A549 (cell line): ENCODE measurements around the gene GMPR2. TPM values are rescaled to one million over a fixed set of nuclear protein-coding genes. Genes with fewer than 3 reads are reported as not detected.

Experiments used
- ATAC-seq, 2 experiments: fragments of 200-7000 bp in 1 of 2; fragments of >200 bp in 1 of 2; cut with Nextera tagmentation in 1 of 2; cut with Tn5 transposase in 1 of 2; 3 replicates each; pipeline versions ENCODE4 v1.8.0 to v1.9.1; 2018 to 2020; ENCODE audit warnings: mild to moderate bottlenecking in 1 of 2, moderate library complexity in 1 of 2
- CTCF ChIA-PET: fragments of 300-600 bp; sonication (Branson Sonifier 250); formaldehyde crosslinking; extraction: SDS; loops from one replicate; lab custom pipeline; 2021; ENCODE audit warnings: antibody characterized with exemption, inconsistent platforms; lab: Yijun Ruan, JAX
- POLR2A ChIA-PET: fragments of 350-600 bp; formaldehyde crosslinking; extraction: SDS; loops from one replicate; lab custom pipeline; 2021; ENCODE audit warnings: antibody characterized with exemption, inconsistent platforms; lab: Yijun Ruan, JAX
- DNase-seq, 2 experiments: peaks; one replicate each; pipeline versions ENCODE4 v3.0.0 to v3.0.0-alpha.2; 2011 to 2016; ENCODE audit warnings: low read depth in 1 of 2, low spot score in 1 of 2
- FAIRE-seq: peaks from 2 replicates; lab custom pipeline; 2011; peaks lifted over from hg19 to GRCh38; lab: Jason Lieb, UNC
- H3K27ac ChIP-seq, 2 experiments: fragments of >200 bp; sonication (Bioruptor Twin); formaldehyde crosslinking; 3 replicates each; pipeline ENCODE4 v1.5.1; 2016 to 2017
- H3K4me1 ChIP-seq: fragments of >200 bp; sonication (Bioruptor Twin); formaldehyde crosslinking; 3 replicates; pipeline ENCODE4 v1.6.1; 2016
- H3K4me2 ChIP-seq: fragments of >200 bp; sonication (Bioruptor Twin); formaldehyde crosslinking; 3 replicates; pipeline ENCODE4 v1.6.1; 2016
- H3K4me3 ChIP-seq: fragments of >200 bp; sonication (Bioruptor Twin); formaldehyde crosslinking; 3 replicates; pipeline ENCODE4 v1.5.1; 2016
- H3K9me3 ChIP-seq: fragments of >200 bp; sonication (Bioruptor Twin); formaldehyde crosslinking; 3 replicates; pipeline ENCODE4 v1.6.1; 2016
- CBX2 ChIP-seq: fragments of 200-600 bp; sonication (generic); IDR thresholded peaks from 2 replicates; pipeline ENCODE4 v1.6.1; 2016; ENCODE audit warnings: low read depth, mild to moderate bottlenecking, borderline replicate concordance
- CBX8 ChIP-seq: fragments of 200-600 bp; sonication (generic); IDR thresholded peaks from 2 replicates; pipeline ENCODE4 v1.6.1; 2016
- CEBPB ChIP-seq, 2 experiments: fragments of >200 bp in 1 of 2; sonication (Bioruptor Twin) in 1 of 2; formaldehyde crosslinking in 1 of 2; IDR thresholded peaks; 2 replicates each; pipeline ENCODE4 v1.6.1; 2012 to 2016
- E2F6 ChIP-seq: IDR thresholded peaks from 2 replicates; pipeline ENCODE4 v1.6.1; 2012; ENCODE audit warnings: low read depth, borderline replicate concordance
- EHMT2 ChIP-seq: fragments of 200-600 bp; sonication (generic); IDR thresholded peaks from 2 replicates; pipeline ENCODE4 v1.6.1; 2016; ENCODE audit warnings: antibody characterized with exemption, low read depth, mild to moderate bottlenecking, moderate library complexity
- ELK1 ChIP-seq: fragments of 150-350 bp; IDR thresholded peaks from 2 replicates; pipeline ENCODE4 v1.6.1; 2014; ENCODE audit warnings: low read depth, mild to moderate bottlenecking, low read length
- FOSB ChIP-seq: fragments of 250-450 bp; sonication (Bioruptor Pico); IDR thresholded peaks from 2 replicates; pipeline ENCODE4 v1.5.0; 2020; ENCODE audit warnings: mild to moderate bottlenecking, moderate library complexity
- GATA3 ChIP-seq: IDR thresholded peaks from 2 replicates; pipeline ENCODE4 v1.6.1; 2012; ENCODE audit warnings: borderline replicate concordance
- JUN ChIP-seq, 2 experiments: fragments of >200 bp; sonication (Bioruptor Twin); formaldehyde crosslinking; IDR thresholded peaks; 2 replicates in 1 of 2; 3 replicates in 1 of 2; pipeline ENCODE4 v1.6.1; 2016 to 2017
- KDM1A ChIP-seq: fragments of 200-600 bp; sonication (generic); IDR thresholded peaks from 2 replicates; pipeline ENCODE4 v1.6.1; 2016; ENCODE audit warnings: low read depth, mild to moderate bottlenecking
- KDM5A ChIP-seq: fragments of 200-600 bp; sonication (generic); IDR thresholded peaks from 2 replicates; pipeline ENCODE4 v1.6.1; 2016; ENCODE audit warnings: antibody characterized with exemption, mild to moderate bottlenecking
- MAFK ChIP-seq: fragments of 450-650 bp; IDR thresholded peaks from 2 replicates; pipeline ENCODE4 v1.6.1; 2014; ENCODE audit not compliant: partially characterized antibody
- POLR2AphosphoS2 ChIP-seq: conservative IDR thresholded peaks from 2 replicates; pipeline ENCODE4 v1.6.1; 2012; ENCODE audit warnings: low read length, improper control_type of control experiment, inconsistent platforms
- RNF2 ChIP-seq: fragments of 200-600 bp; sonication (generic); IDR thresholded peaks from 2 replicates; pipeline ENCODE4 v1.6.1; 2016; ENCODE audit warnings: low read depth, mild to moderate bottlenecking, antibody characterized with exemption, moderate library complexity, borderline replicate concordance
- TFCP2L1 ChIP-seq: fragments of 250-450 bp; sonication (Bioruptor Pico); IDR thresholded peaks from 2 replicates; pipeline ENCODE4 v1.5.0; 2021; ENCODE audit warnings: mild to moderate bottlenecking
- TP53 ChIP-seq: fragments of 250-450 bp; sonication (Bioruptor Pico); IDR thresholded peaks from 2 replicates; pipeline ENCODE4 v1.5.0; 2021; ENCODE audit warnings: mild to moderate bottlenecking, moderate library complexity
- ZNF302 ChIP-seq: fragments of 250-450 bp; sonication (Bioruptor Pico); IDR thresholded peaks from 2 replicates; pipeline ENCODE4 v1.9.0; 2021; ENCODE audit warnings: inconsistent platforms, mild to moderate bottlenecking, moderate library complexity
- WGBS: methylation state at CpG from one replicate; pipeline ENCODE4 v1.1.6; 2017; ENCODE audit errors: missing lambda C conversion rate; 5-methylcytosine and 5-hydroxymethylcytosine counted together
- polyA plus RNA-seq, 4 experiments: library from polyadenylated mRNA; depleted of rRNA in 3 of 4; stranded (reverse); fragments of >200 nt; fragmentation: RNase III in 1 of 4; extraction: RNeasy Plus Mini Kit Qiagen cat#74134 plus additional on column Dnase treatment in 1 of 4; gene quantifications; 2 replicates in 3 of 4; 3 replicates in 1 of 4; pipeline ENCODE4 v1.2.3, GENCODE V29; 2011 to 2017
- TF ChIP-seq, protein P1 (sequence below): fragments of 250-450 bp; sonication (Bioruptor Pico); IDR thresholded peaks from 2 replicates; pipeline ENCODE4 v1.5.0; 2021; ENCODE audit warnings: mild to moderate bottlenecking, moderate library complexity, borderline replicate concordance
- TF ChIP-seq, protein P2 (sequence below): fragments of >200 bp; sonication (Bioruptor Twin); formaldehyde crosslinking; IDR thresholded peaks from 2 replicates; pipeline ENCODE4 v1.6.1; 2016
- TF ChIP-seq, protein P3 (sequence below): fragments of 450-650 bp; IDR thresholded peaks from 2 replicates; pipeline ENCODE4 v1.6.1; 2014; ENCODE audit warnings: antibody characterized with exemption
- TF ChIP-seq, protein P4 (sequence below): fragments of >200 bp; sonication (Bioruptor Twin); formaldehyde crosslinking; IDR thresholded peaks from 3 replicates; pipeline ENCODE4 v1.6.1; 2016

Gene GMPR2
- polyA plus RNA-seq, 2 of the 4 experiments (the other 2 are of a cell fraction) = 70.0 to 91.7 TPM

DNA sequence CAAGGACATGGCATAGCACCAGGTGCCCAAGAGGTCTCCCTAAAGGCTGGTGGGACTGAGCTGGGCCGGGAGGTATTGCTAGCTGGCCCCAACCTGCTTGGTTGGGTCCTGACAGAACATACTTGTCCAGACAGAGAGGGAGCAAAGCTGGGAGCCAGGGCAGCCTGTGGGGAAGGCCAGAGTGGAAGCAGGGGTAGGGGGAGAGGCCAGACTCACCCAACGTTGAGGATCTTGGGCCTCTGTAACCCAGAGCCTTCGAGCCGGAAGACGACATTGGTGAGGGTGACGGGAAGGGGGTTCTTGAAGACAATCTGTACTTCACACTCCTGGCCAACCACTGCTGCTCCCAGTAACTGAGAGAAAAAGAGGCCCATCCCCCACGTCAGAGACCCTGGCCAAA is 21.2 kb downstream of the GMPR2 start (continued):
- TF ChIP-seq, protein P1, sequence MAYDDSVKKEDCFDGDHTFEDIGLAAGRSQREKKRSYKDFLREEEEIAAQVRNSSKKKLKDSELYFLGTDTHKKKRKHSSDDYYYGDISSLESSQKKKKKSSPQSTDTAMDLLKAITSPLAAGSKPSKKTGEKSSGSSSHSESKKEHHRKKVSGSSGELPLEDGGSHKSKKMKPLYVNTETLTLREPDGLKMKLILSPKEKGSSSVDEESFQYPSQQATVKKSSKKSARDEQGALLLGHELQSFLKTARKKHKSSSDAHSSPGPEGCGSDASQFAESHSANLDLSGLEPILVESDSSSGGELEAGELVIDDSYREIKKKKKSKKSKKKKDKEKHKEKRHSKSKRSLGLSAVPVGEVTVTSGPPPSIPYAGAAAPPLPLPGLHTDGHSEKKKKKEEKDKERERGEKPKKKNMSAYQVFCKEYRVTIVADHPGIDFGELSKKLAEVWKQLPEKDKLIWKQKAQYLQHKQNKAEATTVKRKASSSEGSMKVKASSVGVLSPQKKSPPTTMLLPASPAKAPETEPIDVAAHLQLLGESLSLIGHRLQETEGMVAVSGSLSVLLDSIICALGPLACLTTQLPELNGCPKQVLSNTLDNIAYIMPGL (CRISPR knock-in tag) = no peak
- TF ChIP-seq, protein P2, sequence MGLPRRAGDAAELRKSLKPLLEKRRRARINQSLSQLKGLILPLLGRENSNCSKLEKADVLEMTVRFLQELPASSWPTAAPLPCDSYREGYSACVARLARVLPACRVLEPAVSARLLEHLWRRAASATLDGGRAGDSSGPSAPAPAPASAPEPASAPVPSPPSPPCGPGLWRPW = no peak

- ATAC-seq = no peak
- POLR2A ChIA-PET = interaction anchor here (1.0 kb wide), 1 partner anchor 16 kb away, joined by 3 read pairs; no protein-coding TSS in a partner anchor
- Histone ChIP-seq H3K9me3 (no peaks in the 10 kb centered on the region), H3K4me2 (no peak overlapping the region), H3K4me1 (peaks cover 13% of the 10 kb centered on the region), H3K4me3 (no peak overlapping the region), H3K27ac (no peak overlapping the region)
- DNase-seq = no peak
- CTCF ChIA-PET = interaction anchor here (1.0 to 21.7 kb wide), 3 partner anchors 12 to 177 kb away, joined by 4 to 601 read pairs (median 76); partner anchors contain the start of genes CIDEB, DHRS1, LTB4R and LTB4R2
- 91% methylated on average over 16 of the region's 19 CpGs for WGBS
- no peak for FAIRE-seq
- TF ChIP-seq JUN (IDR thresholded peaks at IDR 0.05) (no peak), ELK1 (no peak), POLR2AphosphoS2 (no peak), EHMT2 (no peak), TP53 (CRISPR knock-in tag) (no peak), CEBPB (IDR thresholded peaks at IDR 0.05) (no peak), E2F6 (no peak), MAFK (no peak), TFCP2L1 (no peak), ZNF302 (CRISPR knock-in tag) (no peak), CBX8 (no peak), GATA3 (no peak), RNF2 (no peak), CBX2 (no peak), KDM1A (no peak), KDM5A (no peak), FOSB (CRISPR knock-in tag) (no peak)
- TF ChIP-seq, protein P3, sequence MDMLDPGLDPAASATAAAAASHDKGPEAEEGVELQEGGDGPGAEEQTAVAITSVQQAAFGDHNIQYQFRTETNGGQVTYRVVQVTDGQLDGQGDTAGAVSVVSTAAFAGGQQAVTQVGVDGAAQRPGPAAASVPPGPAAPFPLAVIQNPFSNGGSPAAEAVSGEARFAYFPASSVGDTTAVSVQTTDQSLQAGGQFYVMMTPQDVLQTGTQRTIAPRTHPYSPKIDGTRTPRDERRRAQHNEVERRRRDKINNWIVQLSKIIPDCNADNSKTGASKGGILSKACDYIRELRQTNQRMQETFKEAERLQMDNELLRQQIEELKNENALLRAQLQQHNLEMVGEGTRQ = no peak
- TF ChIP-seq, protein P2 = no peak
- TF ChIP-seq, protein P4, sequence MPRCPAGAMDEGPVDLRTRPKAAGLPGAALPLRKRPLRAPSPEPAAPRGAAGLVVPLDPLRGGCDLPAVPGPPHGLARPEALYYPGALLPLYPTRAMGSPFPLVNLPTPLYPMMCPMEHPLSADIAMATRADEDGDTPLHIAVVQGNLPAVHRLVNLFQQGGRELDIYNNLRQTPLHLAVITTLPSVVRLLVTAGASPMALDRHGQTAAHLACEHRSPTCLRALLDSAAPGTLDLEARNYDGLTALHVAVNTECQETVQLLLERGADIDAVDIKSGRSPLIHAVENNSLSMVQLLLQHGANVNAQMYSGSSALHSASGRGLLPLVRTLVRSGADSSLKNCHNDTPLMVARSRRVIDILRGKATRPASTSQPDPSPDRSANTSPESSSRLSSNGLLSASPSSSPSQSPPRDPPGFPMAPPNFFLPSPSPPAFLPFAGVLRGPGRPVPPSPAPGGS = no peak
Observed at GRCh38 chr14:24254630-24255392, 22.1 kb downstream of the GMPR2 start.
